D721Med (cell line): ENCODE data around the gene BCDIN3D.
A peak's percentile ranks its signal among the peaks of the same experiment; 100 is the strongest.
"Not testable (repeated sequence)": the region's sequence is repeated elsewhere in the genome, so short reads cannot be mapped to it uniquely, and the experiment has no call there.

Source experiments
- DNase-seq: peaks from one replicate; pipeline ENCODE4 v3.0.0; 2011; ENCODE audit warnings: low spot score; ENCODE audit not compliant: insufficient read length
- FAIRE-seq: peaks from 2 replicates; lab custom pipeline; 2011; peaks lifted over from hg19 to GRCh38; lab: Jason Lieb, UNC
- CTCF ChIP-seq: IDR thresholded peaks from 2 replicates; pipeline ENCODE4 v1.5.1; 2012; ENCODE audit warnings: mild to moderate bottlenecking, control low read depth; ENCODE audit not compliant: insufficient read depth; ENCODE audit errors: missing control alignments

BCDIN3D gene

GRCh38 chr12:49882248-49882850 lies 39.4 kb upstream of the BCDIN3D start:
- peak; percentile 76 for DNase-seq
- FAIRE-seq, result no peak
- no peak for TF ChIP-seq CTCF

GRCh38 chr12:49881415-49882247 lies 38.7 kb upstream of the BCDIN3D start:
- no peak for DNase-seq
- no peak for FAIRE-seq
- TF ChIP-seq CTCF, result no peak

DNA sequence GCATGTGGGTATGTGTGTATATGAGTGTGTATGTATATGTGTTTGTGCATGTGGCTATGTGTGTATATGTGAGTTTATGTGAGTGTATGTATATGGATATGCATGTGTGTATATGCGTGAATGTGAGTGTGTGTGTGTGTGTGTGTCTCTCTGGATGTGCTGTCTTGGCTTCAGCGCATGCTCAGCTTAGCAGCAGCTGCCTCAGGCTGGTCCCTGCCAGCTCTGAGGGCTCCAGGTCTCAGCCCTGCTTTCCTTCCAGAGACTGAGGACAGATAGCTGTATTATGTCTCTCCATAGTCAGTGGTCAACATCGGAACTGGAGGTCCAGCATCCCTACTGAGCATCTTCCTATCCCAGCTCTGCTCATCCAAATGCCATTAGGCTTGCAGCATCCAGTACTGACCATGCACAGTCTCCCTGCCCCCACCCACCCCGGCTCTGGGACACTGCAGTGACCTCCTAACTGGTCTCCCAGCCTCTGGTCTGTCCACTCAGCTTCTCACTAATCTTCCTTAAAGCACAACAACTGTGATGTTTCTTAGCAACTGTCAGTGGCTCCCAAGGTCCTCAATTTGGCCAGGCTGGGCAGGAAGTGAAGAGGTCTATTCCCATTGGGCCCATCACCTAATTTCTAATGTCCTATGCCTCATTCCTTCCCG lies 38.0 kb upstream of the BCDIN3D start:
- FAIRE-seq, result no peak
- TF ChIP-seq CTCF, result no peak

DNA sequence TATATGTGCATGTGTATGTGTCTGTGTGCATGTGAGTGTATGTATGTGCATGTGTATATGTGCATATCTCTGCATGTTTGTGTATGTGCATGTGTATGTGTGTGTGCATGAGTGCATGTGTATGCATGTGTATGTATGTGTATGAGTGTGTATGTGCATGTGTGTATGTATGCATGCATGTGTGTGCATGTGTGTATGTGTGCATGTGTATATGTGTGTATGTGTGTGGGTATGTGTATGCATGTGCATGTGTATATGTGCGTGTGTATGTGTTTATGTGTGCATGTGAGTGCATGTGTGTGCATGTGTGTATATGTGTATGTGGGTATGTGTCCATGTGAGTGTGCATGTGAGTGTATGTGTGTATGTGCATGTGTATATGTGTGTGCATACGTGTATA lies 36.2 kb upstream of the BCDIN3D start:
- DNase-seq, FAIRE-seq: not testable (repeated sequence)

More for the DNA sequence above, 38.0 kb upstream of the BCDIN3D start:
- DNase-seq, result no peak

DNA sequence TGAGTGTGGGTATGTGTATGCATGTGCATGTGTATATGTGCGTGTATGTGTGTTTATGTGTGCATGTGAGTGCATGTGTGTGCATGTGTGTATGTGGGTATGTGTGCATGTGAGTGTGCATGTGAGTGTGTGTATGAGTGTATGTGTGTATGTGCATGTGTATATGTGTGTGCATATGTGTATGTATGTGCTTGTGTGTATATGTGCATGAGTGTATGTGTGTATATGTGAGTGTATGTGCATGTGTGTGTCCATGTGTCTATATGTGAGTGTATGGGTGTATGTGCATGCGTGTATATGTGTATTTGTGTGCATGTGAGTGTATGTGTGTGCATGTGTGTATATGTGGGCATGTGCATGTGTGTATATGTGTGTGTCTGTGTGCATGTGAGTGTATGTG lies 35.1 kb upstream of the BCDIN3D start:
- no peak for DNase-seq
- TF ChIP-seq CTCF, result no peak
- no peak for FAIRE-seq

DNA sequence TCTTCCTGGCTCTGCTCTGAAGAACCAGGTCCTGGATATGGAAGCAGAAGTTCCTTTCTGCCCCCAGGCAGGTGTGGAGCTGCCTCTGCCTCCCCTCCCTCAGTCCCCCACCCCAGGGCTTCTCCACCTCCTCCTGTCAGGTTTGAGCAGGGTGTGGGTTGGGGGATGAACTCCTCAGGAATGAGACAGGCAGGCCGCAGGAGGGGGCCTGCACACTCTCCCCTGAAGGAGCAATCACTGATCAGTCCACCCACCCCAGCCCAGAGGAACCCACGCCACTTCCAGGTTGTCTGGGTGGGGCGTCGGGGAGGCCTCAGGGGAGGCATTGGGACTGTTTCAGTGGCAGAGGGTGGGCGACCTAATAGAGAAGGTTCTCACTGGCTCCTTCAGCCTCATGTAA lies 34.2 kb upstream of the BCDIN3D start:
- TF ChIP-seq CTCF, result no peak
- FAIRE-seq, result no peak
- no peak for DNase-seq

DNA sequence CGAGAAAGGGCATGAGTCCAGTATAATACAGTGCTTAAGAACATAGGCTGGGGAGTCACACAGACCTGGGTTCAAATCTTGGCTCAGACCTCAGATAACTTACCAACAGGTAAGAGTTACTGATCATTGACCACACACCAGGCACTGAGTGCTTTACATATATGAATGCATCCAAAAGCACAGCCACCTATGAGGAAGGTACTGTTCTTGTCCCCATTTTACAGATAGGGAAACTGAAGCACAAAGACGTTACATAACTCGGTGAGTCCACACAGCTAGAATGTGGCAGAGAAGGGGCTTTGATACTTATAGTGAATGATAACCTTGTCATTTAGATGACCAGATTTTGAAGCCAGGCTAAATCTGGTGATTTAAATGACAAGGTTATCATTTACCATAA lies 33.2 kb upstream of the BCDIN3D start:
- DNase-seq, result no peak
- FAIRE-seq, result no peak
- TF ChIP-seq CTCF, result no peak
